A673 (cell line): ENCODE measurements around the gene PLA2G4B. TPM values are rescaled to one million over a fixed set of nuclear protein-coding genes. Genes with fewer than 3 reads are reported as not detected.

Source experiments
- BruUV-seq: library from RNA; stranded (reverse); fragments of 400-500 nt; replicated peaks from 2 replicates; lab custom pipeline; 2021; lab: Mats Ljungman, UMichigan
- CTCF ChIA-PET: fragments of 300-600 bp; sonication (Branson Sonifier 250); formaldehyde crosslinking; loops from one replicate; lab custom pipeline; 2022; ENCODE audit warnings: antibody characterized with exemption; lab: Charles Lee
- POLR2A ChIA-PET: fragments of 300-600 bp; sonication (Branson Sonifier 250); formaldehyde crosslinking; loops from one replicate; lab custom pipeline; 2022; ENCODE audit warnings: antibody characterized with exemption; ENCODE audit not compliant: low non-redundant PET; lab: Charles Lee
- DNase-seq: peaks from one replicate; pipeline ENCODE4 v3.0.0-alpha.2; 2015; ENCODE audit warnings: low spot score
- H3K27ac ChIP-seq: fragments of 200-600 bp; sonication (generic); 2 replicates; pipeline ENCODE4 v1.5.1; 2016; ENCODE audit warnings: mixed run types, low read depth, mild to moderate bottlenecking, mixed read lengths, antibody characterized with exemption, low read length; ENCODE audit not compliant: poor library complexity, severe bottlenecking
- H3K27me3 ChIP-seq: fragments of 200-600 bp; sonication (generic); replicated peaks from 2 replicates; pipeline ENCODE4 v1.6.1; 2017; ENCODE audit warnings: mixed run types, low read depth, mild to moderate bottlenecking, mixed read lengths, antibody characterized with exemption, low read length; ENCODE audit not compliant: insufficient read depth, poor library complexity
- H3K36me3 ChIP-seq: fragments of 200-600 bp; sonication (generic); 2 replicates; pipeline ENCODE4 v1.6.1; 2016; ENCODE audit warnings: mixed run types, mild to moderate bottlenecking, mixed read lengths, antibody characterized with exemption, low read length; ENCODE audit not compliant: insufficient read depth, poor library complexity, severe bottlenecking
- H3K4me1 ChIP-seq: fragments of 200-600 bp; sonication (generic); 2 replicates; pipeline ENCODE4 v1.6.1; 2017; ENCODE audit warnings: mixed run types, mild to moderate bottlenecking, mixed read lengths, antibody characterized with exemption, low read length; ENCODE audit not compliant: insufficient read depth, poor library complexity, severe bottlenecking
- H3K4me3 ChIP-seq: fragments of 200-600 bp; sonication (generic); 2 replicates; pipeline ENCODE4 v1.5.1; 2016; ENCODE audit warnings: low read depth, mixed run types, mild to moderate bottlenecking, mixed read lengths, low read length; ENCODE audit not compliant: poor library complexity, severe bottlenecking
- H3K9me3 ChIP-seq: fragments of 200-600 bp; sonication (generic); 2 replicates; pipeline ENCODE4 v1.6.1; 2016; ENCODE audit warnings: mixed run types, low read depth, mild to moderate bottlenecking, mixed read lengths, antibody characterized with exemption, low read length; ENCODE audit not compliant: poor library complexity, severe bottlenecking
- CTCF ChIP-seq: fragments of 300-800, 200-600 bp; sonication (generic); conservative IDR thresholded peaks from 2 replicates; pipeline ENCODE4 v1.5.1; 2017; ENCODE audit warnings: low read depth, mild to moderate bottlenecking, antibody characterized with exemption, low read length, moderate library complexity, mixed read lengths
- EZH2 ChIP-seq: fragments of 200-600 bp; sonication (generic); IDR thresholded peaks from 2 replicates; pipeline ENCODE4 v1.6.1; 2017; ENCODE audit warnings: borderline replicate concordance, low read depth, mild to moderate bottlenecking, mixed read lengths, antibody characterized with exemption, low read length; ENCODE audit not compliant: poor library complexity, severe bottlenecking
- intact Hi-C: fragments of 100-400 bp; cut with micrococcal nuclease; formaldehyde crosslinking; loops from one replicate; pipeline ENCODE4 v1.10.0; 2022; ENCODE audit not compliant: unreplicated experiment
- total RNA-seq: library from RNA; stranded (reverse); gene quantifications from 2 replicates; pipeline ENCODE4 v1.2.3, GENCODE V29; 2021

PLA2G4B gene
- total RNA-seq, 1 experiment from 2014 or later, result 7.4 TPM

- Histone ChIP-seq H3K27ac (no peak overlapping the region), H3K4me3 (no peak overlapping the region), H3K9me3 (no peaks in the 10 kb centered on the region), H3K4me1 (no peaks in the 10 kb centered on the region), H3K36me3 (no peaks in the 10 kb centered on the region), H3K27me3 (no peaks in the 10 kb centered on the region)
- ChIA-PET POLR2A (interaction anchor here (0.5 kb wide), 1 partner anchor 570 kb away, joined by 3 read pairs; no protein-coding TSS in a partner anchor), CTCF (no interaction called here)
- TF ChIP-seq CTCF (no peak), EZH2 (no peak)
- DNase-seq, result no peak
- BruUV-seq, result no TSS peak
- intact Hi-C loops, result no loop called here
Observed at GRCh38 chr15:41887161-41887560, 48.5 kb downstream of the PLA2G4B start.

GRCh38 chr15:41887893-41888292 is 49.2 kb downstream of the PLA2G4B start:
- BruUV-seq, result no TSS peak
- intact Hi-C loops, result no loop called here
- Histone ChIP-seq H3K27ac (no peak overlapping the region), H3K36me3 (no peaks in the 10 kb centered on the region), H3K27me3 (no peaks in the 10 kb centered on the region), H3K4me3 (no peak overlapping the region), H3K9me3 (no peaks in the 10 kb centered on the region), H3K4me1 (no peaks in the 10 kb centered on the region)
- ChIA-PET POLR2A (no interaction called here), CTCF (no interaction called here)
- DNase-seq, result no peak
- TF ChIP-seq CTCF, result no peak
- no peak for TF ChIP-seq EZH2

GRCh38 chr15:41888662-41889253 is 50.1 kb downstream of the PLA2G4B start:
- no peaks in the 10 kb centered on the region for H3K27me3 ChIP-seq
- TF ChIP-seq EZH2 (no peak), CTCF (no peak)
- H3K9me3 ChIP-seq, result no peaks in the 10 kb centered on the region
- H3K4me1 ChIP-seq, result no peaks in the 10 kb centered on the region
- DNase-seq, result no peak
- ChIA-PET CTCF (no interaction called here), POLR2A (no interaction called here)
- H3K4me3 ChIP-seq, result no peak overlapping the region
- intact Hi-C loops, result no loop called here
- no TSS peak for BruUV-seq
- H3K27ac ChIP-seq, result no peak overlapping the region
- H3K36me3 ChIP-seq, result no peaks in the 10 kb centered on the region
